Mesendoderm (in vitro differentiated cells): ENCODE data around the gene TMEM94.

Experiments used
- DNase-seq: peaks from one replicate; pipeline ENCODE4 v3.0.0; 2013
- H2AK5ac ChIP-seq: 2 replicates; pipeline ENCODE4 v1.6.1; 2013; ENCODE audit warnings: low read length, inconsistent platforms
- H2BK120ac ChIP-seq: 2 replicates; pipeline ENCODE4 v1.6.1; 2013; ENCODE audit warnings: low read depth, mild to moderate bottlenecking, low read length, moderate library complexity, mixed read lengths
- H2BK15ac ChIP-seq: replicated peaks from 2 replicates; pipeline ENCODE4 v1.6.1; 2013; ENCODE audit warnings: low read depth, mild to moderate bottlenecking, moderate library complexity
- H2BK5ac ChIP-seq: 2 replicates; pipeline ENCODE4 v1.6.1; 2013; ENCODE audit warnings: low read length, inconsistent platforms
- H3K18ac ChIP-seq: 2 replicates; pipeline ENCODE4 v1.6.1; 2013; ENCODE audit warnings: mild to moderate bottlenecking, low read length, mixed read lengths
- H3K23ac ChIP-seq: one replicate; pipeline ENCODE4 v1.6.1; 2013; ENCODE audit warnings: low read length
- H3K27ac ChIP-seq: 2 replicates; pipeline ENCODE4 v1.5.1; 2013; ENCODE audit warnings: low read depth, mild to moderate bottlenecking, inconsistent platforms, low read length, moderate library complexity
- H3K27me3 ChIP-seq: 2 replicates; pipeline ENCODE4 v1.6.1; 2013; ENCODE audit warnings: low read length, control low read depth, mild to moderate bottlenecking, inconsistent platforms; ENCODE audit not compliant: insufficient read depth, poor library complexity
- H3K36me3 ChIP-seq: 2 replicates; pipeline ENCODE4 v1.6.1; 2013; ENCODE audit warnings: low read length, inconsistent platforms; ENCODE audit not compliant: control insufficient read depth, insufficient read depth
- H3K4ac ChIP-seq: one replicate; pipeline ENCODE4 v1.6.1; 2013; ENCODE audit warnings: low read depth, mild to moderate bottlenecking, low read length, moderate library complexity
- H3K4me1 ChIP-seq: 2 replicates; pipeline ENCODE4 v1.6.1; 2013; ENCODE audit warnings: low read depth, low read length, inconsistent platforms; ENCODE audit not compliant: control insufficient read depth
- H3K4me2 ChIP-seq: 2 replicates; pipeline ENCODE4 v1.6.1; 2013; ENCODE audit warnings: low read length
- H3K4me3 ChIP-seq: 2 replicates; pipeline ENCODE4 v1.5.1; 2013; ENCODE audit warnings: mild to moderate bottlenecking, low read length
- H3K56ac ChIP-seq: one replicate; pipeline ENCODE4 v1.6.1; 2013; ENCODE audit warnings: low read length
- H3K79me1 ChIP-seq: 2 replicates; pipeline ENCODE4 v1.6.1; 2013; ENCODE audit warnings: low read length, inconsistent platforms
- H3K79me2 ChIP-seq: 2 replicates; pipeline ENCODE4 v1.6.1; 2013; ENCODE audit warnings: mild to moderate bottlenecking, low read length; ENCODE audit not compliant: control insufficient read depth, insufficient read depth
- H3K9ac ChIP-seq: 2 replicates; pipeline ENCODE4 v1.6.1; 2013; ENCODE audit warnings: low read length, inconsistent platforms
- H4K5ac ChIP-seq: one replicate; pipeline ENCODE4 v1.6.1; 2013; ENCODE audit warnings: low read length
- H4K8ac ChIP-seq: one replicate; pipeline ENCODE4 v1.6.1; 2013; ENCODE audit warnings: low read depth, mild to moderate bottlenecking, control low read depth, low read length, moderate library complexity
- WGBS: extraction: QIAGEN DNeasy Blood & Tissue Kit; methylation state at CpG from one replicate; pipeline ENCODE4 v1.1.7; 2013; ENCODE audit warnings: low lambda C conversion rate, missing lambda C conversion rate; ENCODE audit not compliant: insufficient coverage; ENCODE audit errors: extremely low coverage; 5-methylcytosine and 5-hydroxymethylcytosine counted together

TMEM94 gene

DNA sequence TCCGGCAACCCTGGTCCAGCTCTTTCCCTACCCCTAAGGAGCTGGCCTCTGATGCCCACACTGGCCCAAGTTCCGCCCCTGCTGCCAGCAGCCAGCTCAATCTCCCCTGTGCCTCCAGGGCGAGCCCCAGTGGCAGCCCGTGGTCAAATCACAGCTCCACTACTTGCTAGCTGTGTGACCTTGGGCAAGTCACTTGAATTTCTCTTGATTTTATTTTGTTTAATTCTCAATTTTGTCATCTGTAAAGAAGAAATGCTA lies 48.6 kb downstream of the TMEM94 start:
- Histone ChIP-seq H3K4ac (no peak overlapping the region), H2BK15ac (no peak overlapping the region), H3K4me1 (no peaks in the 10 kb centered on the region), H3K27me3 (no peaks in the 10 kb centered on the region), H2BK5ac (no peak overlapping the region), H3K56ac (no peak overlapping the region), H3K79me2 (no peaks in the 10 kb centered on the region), H3K27ac (no peak overlapping the region), H3K4me2 (no peak overlapping the region), H4K5ac (no peak overlapping the region), H3K9ac (no peak overlapping the region), H3K36me3 (peaks cover 3% of the 10 kb centered on the region), H2AK5ac (no peak overlapping the region), H3K4me3 (no peak overlapping the region), H3K79me1 (no peaks in the 10 kb centered on the region), H3K18ac (no peak overlapping the region), H4K8ac (no peak overlapping the region), H3K23ac (no peak overlapping the region), H2BK120ac (no peak overlapping the region)
- DNase-seq: no peak
- no CpG with 5 or more reads among the region's 4 CpGs for WGBS

DNA sequence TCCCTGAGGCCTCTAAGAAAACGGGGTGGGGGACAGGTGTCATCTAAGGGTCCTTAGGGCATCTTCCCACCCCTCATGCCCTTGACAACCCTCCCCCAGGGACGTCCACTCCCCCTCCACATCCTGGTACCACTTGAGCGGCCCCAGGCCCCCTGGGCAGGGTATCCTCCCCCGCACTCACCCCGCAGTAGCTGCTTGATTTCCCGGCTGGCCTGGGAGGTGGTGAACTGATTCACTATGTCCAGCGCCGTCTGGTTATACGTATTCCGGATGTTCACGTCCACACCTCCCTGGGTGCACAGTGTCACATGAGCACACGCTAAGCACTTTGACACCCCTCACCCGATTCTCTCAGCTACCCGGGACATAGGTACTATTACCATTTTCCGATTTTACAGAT lies 49.2 kb downstream of the TMEM94 start:
- H3K79me2 ChIP-seq: no peaks in the 10 kb centered on the region
- H2BK5ac ChIP-seq: no peak overlapping the region
- no peak overlapping the region for H4K5ac ChIP-seq
- no peaks in the 10 kb centered on the region for H3K79me1 ChIP-seq
- DNase-seq: no peak
- no peaks in the 10 kb centered on the region for H3K4me1 ChIP-seq
- no peak overlapping the region for H3K4me3 ChIP-seq
- peaks cover 3% of the 10 kb centered on the region for H3K36me3 ChIP-seq
- no peak overlapping the region for H3K23ac ChIP-seq
- no peak overlapping the region for H2BK15ac ChIP-seq
- H3K18ac ChIP-seq: no peak overlapping the region
- WGBS: no CpG with 5 or more reads among the region's 15 CpGs
- no peak overlapping the region for H3K4ac ChIP-seq
- H3K56ac ChIP-seq: no peak overlapping the region
- no peak overlapping the region for H3K27ac ChIP-seq
- no peaks in the 10 kb centered on the region for H3K27me3 ChIP-seq
- H4K8ac ChIP-seq: no peak overlapping the region
- no peak overlapping the region for H2BK120ac ChIP-seq
- no peak overlapping the region for H3K9ac ChIP-seq
- H3K4me2 ChIP-seq: no peak overlapping the region
- H2AK5ac ChIP-seq: no peak overlapping the region

DNA sequence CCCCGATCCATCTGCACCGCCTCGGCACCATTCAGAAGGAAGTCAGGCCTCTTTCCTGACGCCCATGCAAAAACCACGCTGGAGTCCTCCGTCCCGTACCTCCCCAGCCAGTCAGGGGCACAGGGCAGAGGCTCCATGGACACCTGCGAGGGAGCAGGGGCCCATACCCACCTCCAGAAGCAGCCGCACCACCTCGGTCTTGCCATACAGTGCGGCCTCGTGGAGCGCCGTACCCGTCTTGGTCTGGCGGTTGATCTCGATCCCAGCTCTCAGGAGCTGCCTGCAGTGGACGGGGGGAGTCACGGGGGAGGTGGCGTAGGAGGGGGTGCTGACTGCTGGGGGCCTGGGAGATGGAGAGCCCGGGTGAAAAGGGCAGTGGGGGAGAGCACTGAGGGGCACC lies 49.7 kb downstream of the TMEM94 start:
- H3K79me1 ChIP-seq: no peaks in the 10 kb centered on the region
- no peak overlapping the region for H3K56ac ChIP-seq
- H3K9ac ChIP-seq: no peak overlapping the region
- no peak overlapping the region for H4K5ac ChIP-seq
- H3K27me3 ChIP-seq: no peaks in the 10 kb centered on the region
- no peak overlapping the region for H3K23ac ChIP-seq
- H3K18ac ChIP-seq: no peak overlapping the region
- no peak overlapping the region for H2BK5ac ChIP-seq
- no peaks in the 10 kb centered on the region for H3K4me1 ChIP-seq
- H3K79me2 ChIP-seq: no peaks in the 10 kb centered on the region
- no peak for DNase-seq
- no peak overlapping the region for H3K4me3 ChIP-seq
- H4K8ac ChIP-seq: no peak overlapping the region
- H2AK5ac ChIP-seq: no peak overlapping the region
- H3K27ac ChIP-seq: no peak overlapping the region
- no peak overlapping the region for H2BK120ac ChIP-seq
- peaks cover 3% of the 10 kb centered on the region for H3K36me3 ChIP-seq
- H3K4ac ChIP-seq: no peak overlapping the region
- H3K4me2 ChIP-seq: no peak overlapping the region
- H2BK15ac ChIP-seq: no peak overlapping the region
- no CpG with 5 or more reads among the region's 21 CpGs for WGBS

DNA sequence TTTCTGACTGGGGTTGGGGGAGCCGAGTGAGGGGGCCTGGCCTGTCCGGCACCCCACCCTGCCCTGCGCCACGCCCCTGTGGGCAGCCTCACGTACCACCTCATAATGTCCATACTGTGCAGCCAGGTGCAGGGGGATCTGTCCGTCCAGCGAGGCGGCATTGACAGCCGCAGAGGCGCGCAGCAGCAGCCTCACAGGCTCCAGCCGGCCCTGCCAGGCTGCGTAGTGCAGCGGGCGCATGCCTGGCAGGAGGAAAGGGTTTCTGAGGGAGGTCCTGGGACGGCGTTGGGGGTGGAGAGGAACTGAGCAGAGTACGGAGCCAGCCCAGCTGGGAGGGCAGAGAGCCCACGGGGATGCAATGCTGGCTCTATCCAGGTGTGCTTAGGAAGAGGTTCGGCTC lies 50.5 kb downstream of the TMEM94 start:
- no peak overlapping the region for H3K23ac ChIP-seq
- H3K4me3 ChIP-seq: no peak overlapping the region
- no peaks in the 10 kb centered on the region for H3K4me1 ChIP-seq
- no peak overlapping the region for H2BK15ac ChIP-seq
- H3K18ac ChIP-seq: no peak overlapping the region
- H2BK5ac ChIP-seq: no peak overlapping the region
- H3K56ac ChIP-seq: no peak overlapping the region
- no peak overlapping the region for H4K5ac ChIP-seq
- H3K36me3 ChIP-seq: peaks cover 3% of the 10 kb centered on the region
- no peak for DNase-seq
- H2AK5ac ChIP-seq: no peak overlapping the region
- H3K79me1 ChIP-seq: no peaks in the 10 kb centered on the region
- no peaks in the 10 kb centered on the region for H3K79me2 ChIP-seq
- H3K4ac ChIP-seq: no peak overlapping the region
- H2BK120ac ChIP-seq: no peak overlapping the region
- no CpG with 5 or more reads among the region's 20 CpGs for WGBS
- no peaks in the 10 kb centered on the region for H3K27me3 ChIP-seq
- no peak overlapping the region for H3K4me2 ChIP-seq
- H4K8ac ChIP-seq: no peak overlapping the region
- H3K27ac ChIP-seq: no peak overlapping the region
- no peak overlapping the region for H3K9ac ChIP-seq

DNA sequence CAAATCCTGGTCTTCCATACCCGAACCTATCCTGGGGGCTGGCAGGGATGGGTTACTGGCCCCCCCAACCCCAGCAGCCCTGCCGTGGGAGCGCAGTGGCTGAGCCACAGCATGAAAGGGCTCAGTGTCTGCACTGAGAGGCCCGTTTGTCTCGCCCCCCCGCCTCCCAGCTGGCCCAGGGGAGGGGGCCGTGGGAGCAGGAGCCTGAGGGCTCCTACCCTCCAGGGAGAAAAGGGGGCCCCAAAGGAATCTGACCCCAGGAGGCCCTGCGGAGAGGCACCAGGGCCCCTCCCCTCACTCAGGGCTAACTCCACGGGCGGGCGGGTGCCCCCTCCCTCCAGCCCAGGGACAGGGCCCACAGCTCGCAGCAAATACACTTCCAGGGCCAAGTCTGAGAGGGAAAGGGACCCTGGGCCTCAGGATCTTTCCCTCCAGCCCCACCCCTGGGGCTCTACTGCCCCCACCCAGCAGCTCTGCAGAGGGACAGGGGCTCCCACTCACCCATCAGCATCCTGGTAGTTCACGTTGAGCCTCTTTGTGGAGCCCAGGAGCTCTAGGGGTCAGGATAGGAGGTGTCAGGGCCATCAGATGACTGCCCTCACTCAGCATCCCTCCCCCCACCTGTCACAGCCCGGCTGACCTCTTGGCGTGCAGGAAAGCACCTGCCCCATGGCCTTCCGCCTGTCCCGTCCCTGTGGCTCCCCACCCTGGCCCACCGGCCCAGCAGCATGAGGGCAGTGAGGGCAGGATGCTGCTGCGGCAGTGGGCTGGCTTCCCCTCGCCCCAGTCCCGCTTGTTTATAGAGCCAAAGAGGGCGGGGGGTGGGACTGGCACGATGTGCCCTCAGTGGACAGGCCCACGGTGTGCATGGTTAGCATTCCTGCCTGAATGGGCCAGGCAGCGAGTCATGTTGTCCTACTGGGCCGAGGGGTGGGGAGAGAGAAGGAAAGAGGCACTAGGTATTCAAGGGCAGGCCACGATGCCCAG lies 51.6 kb downstream of the TMEM94 start:
- no peak for DNase-seq
- no CpG with 5 or more reads among the region's 27 CpGs for WGBS
- Histone ChIP-seq H3K4me3 (no peak overlapping the region), H2BK120ac (no peak overlapping the region), H2BK5ac (no peak overlapping the region), H3K27ac (no peak overlapping the region), H3K79me1 (no peaks in the 10 kb centered on the region), H3K27me3 (no peaks in the 10 kb centered on the region), H3K4me1 (no peaks in the 10 kb centered on the region), H3K4ac (no peak overlapping the region), H3K4me2 (no peak overlapping the region), H3K79me2 (no peaks in the 10 kb centered on the region), H3K18ac (no peak overlapping the region), H4K8ac (no peak overlapping the region), H3K56ac (no peak overlapping the region), H3K23ac (no peak overlapping the region), H2AK5ac (no peak overlapping the region), H3K36me3 (peaks cover 3% of the 10 kb centered on the region), H4K5ac (no peak overlapping the region), H2BK15ac (no peak overlapping the region), H3K9ac (no peak overlapping the region)

DNA sequence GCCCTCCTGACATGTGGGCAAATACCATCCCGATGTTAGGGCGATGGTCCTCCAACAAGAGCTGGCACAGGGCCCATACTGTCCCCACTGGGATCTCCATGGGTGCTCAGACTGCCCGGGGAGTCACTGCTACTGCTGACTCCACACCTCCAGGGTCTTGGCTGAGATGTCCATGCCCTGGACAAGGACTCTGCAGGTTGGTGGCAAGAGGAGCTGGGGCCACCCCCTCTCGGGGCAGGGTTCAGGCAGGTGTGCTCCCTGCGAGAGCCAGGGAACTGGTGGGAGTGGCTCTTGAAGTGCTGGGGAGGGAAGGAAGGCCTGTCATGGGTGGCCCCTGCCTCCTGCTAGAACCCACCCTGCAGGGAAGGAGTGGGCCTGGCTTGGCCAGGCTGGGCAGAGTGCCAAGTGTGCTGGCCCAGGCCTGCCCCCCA lies 52.5 kb downstream of the TMEM94 start:
- Histone ChIP-seq H2BK5ac (no peak overlapping the region), H3K27ac (no peak overlapping the region), H3K79me2 (no peaks in the 10 kb centered on the region), H3K79me1 (peaks cover 2% of the 10 kb centered on the region), H4K8ac (no peak overlapping the region), H3K27me3 (no peaks in the 10 kb centered on the region), H3K4me2 (no peak overlapping the region), H3K4me1 (no peaks in the 10 kb centered on the region), H2BK15ac (no peak overlapping the region), H3K9ac (no peak overlapping the region), H3K4me3 (no peak overlapping the region), H3K4ac (no peak overlapping the region), H3K56ac (no peak overlapping the region), H2AK5ac (no peak overlapping the region), H3K18ac (no peak overlapping the region), H4K5ac (no peak overlapping the region), H2BK120ac (no peak overlapping the region), H3K36me3 (no peaks in the 10 kb centered on the region), H3K23ac (no peak overlapping the region)
- no CpG with 5 or more reads among the region's 5 CpGs for WGBS
- DNase-seq: no peak
